HEK293 (cell line): Measurements from ENCODE around the gene CCDC127.
A peak's percentile ranks its signal among the peaks of the same experiment; 100 is the strongest.
"Not testable (repeated sequence)": the region's sequence is repeated elsewhere in the genome, so short reads cannot be mapped to it uniquely, and the experiment has no call there.

ENCODE experiments used
- CTCF ChIA-PET: fragments of 350-600 bp; formaldehyde crosslinking; extraction: SDS; loops from one replicate; lab custom pipeline; 2021; ENCODE audit warnings: antibody characterized with exemption; lab: Yijun Ruan, JAX
- POLR2A ChIA-PET: fragments of 300-600 bp; formaldehyde crosslinking; extraction: SDS; loops from one replicate; lab custom pipeline; 2020; ENCODE audit warnings: antibody characterized with exemption, inconsistent platforms; lab: Yijun Ruan, JAX
- H3K27ac ChIP-seq: fragments of 200-500 bp; sonication (Bioruptor generic); 2 replicates; pipeline ENCODE4 v1.5.1; 2014; ENCODE audit warnings: low read depth, low read length, control low read depth, inconsistent platforms; ENCODE audit errors: extremely low read depth
- H3K36me3 ChIP-seq, 2 experiments: fragments of 200-500 bp in 1 of 2; sonication (Bioruptor generic) in 1 of 2; 1 replicate in 1 of 2; 2 replicates in 1 of 2; pipeline ENCODE4 v1.5.1; 2014 to 2017; ENCODE audit warnings: inconsistent platforms in 2 of 2, low read length in 2 of 2; ENCODE audit not compliant: control insufficient read depth in 2 of 2, insufficient read depth in 1 of 2
- H3K4me1 ChIP-seq: fragments of 200-500 bp; sonication (Bioruptor generic); 2 replicates; pipeline ENCODE4 v1.5.1; 2014; ENCODE audit warnings: mild to moderate bottlenecking, low read length, inconsistent platforms; ENCODE audit not compliant: control insufficient read depth, insufficient read depth
- H3K4me3 ChIP-seq: 2 replicates; pipeline ENCODE4 v1.5.1; 2011; ENCODE audit warnings: low read depth, mild to moderate bottlenecking, control low read depth, low read length, moderate library complexity
- H3K9me3 ChIP-seq: fragments of 200-500 bp; sonication (Bioruptor generic); 2 replicates; pipeline ENCODE4 v1.5.1; 2014; ENCODE audit warnings: low read depth, low read length, inconsistent platforms; ENCODE audit not compliant: control insufficient read depth, insufficient read depth
- EGR2 ChIP-seq: fragments of 450-650 bp; formaldehyde crosslinking; IDR thresholded peaks from 2 replicates; pipeline ENCODE4 v1.5.1; 2016; ENCODE audit warnings: low read depth, missing biosample characterization, missing genetic modification characterization
- ELK4 ChIP-seq: IDR thresholded peaks from 2 replicates; pipeline ENCODE4 v1.6.1; 2011; ENCODE audit warnings: mild to moderate bottlenecking, low read depth, low read length, borderline replicate concordance
- FEZF1 ChIP-seq: fragments of 450-650 bp; formaldehyde crosslinking; IDR thresholded peaks from 2 replicates; pipeline ENCODE4 v1.5.1; 2016; ENCODE audit warnings: missing biosample characterization, missing genetic modification characterization
- KLF1 ChIP-seq: fragments of 450-650 bp; formaldehyde crosslinking; IDR thresholded peaks from 2 replicates; pipeline ENCODE4 v1.5.1; 2016; ENCODE audit warnings: missing biosample characterization, missing genetic modification characterization
- KLF17 ChIP-seq: fragments of 450-650 bp; formaldehyde crosslinking; IDR thresholded peaks from 2 replicates; pipeline ENCODE4 v1.5.1; 2016; ENCODE audit warnings: missing biosample characterization, missing genetic modification characterization
- KLF8 ChIP-seq: fragments of 450-650 bp; formaldehyde crosslinking; IDR thresholded peaks from 2 replicates; pipeline ENCODE4 v1.5.1; 2016; ENCODE audit warnings: missing biosample characterization, missing genetic modification characterization
- KLF9 ChIP-seq: fragments of 450-650 bp; formaldehyde crosslinking; IDR thresholded peaks from 2 replicates; pipeline ENCODE4 v1.5.1; 2016; ENCODE audit warnings: missing biosample characterization, missing genetic modification characterization, low read depth
- PBX3 ChIP-seq: sonication (generic); formaldehyde crosslinking; IDR thresholded peaks from 2 replicates; pipeline ENCODE4 v1.8.1; 2022; ENCODE audit warnings: mild to moderate bottlenecking, moderate library complexity, missing genetic modification reagents
- SP2 ChIP-seq: fragments of 450-650 bp; formaldehyde crosslinking; IDR thresholded peaks from 2 replicates; pipeline ENCODE4 v1.5.1; 2016; ENCODE audit warnings: missing biosample characterization, missing genetic modification characterization
- SP3 ChIP-seq: fragments of 450-650 bp; formaldehyde crosslinking; IDR thresholded peaks from 2 replicates; pipeline ENCODE4 v1.5.1; 2016; ENCODE audit warnings: missing biosample characterization, missing genetic modification characterization
- YY1 ChIP-seq: fragments of 450-650 bp; formaldehyde crosslinking; IDR thresholded peaks from 2 replicates; pipeline ENCODE4 v1.5.1; 2018; ENCODE audit warnings: missing biosample characterization, missing genetic modification characterization
- ZBTB20 ChIP-seq: fragments of 450-650 bp; formaldehyde crosslinking; IDR thresholded peaks from 2 replicates; pipeline ENCODE4 v1.5.1; 2016; ENCODE audit warnings: missing biosample characterization, missing genetic modification characterization
- ZBTB8A ChIP-seq: fragments of 450-650 bp; formaldehyde crosslinking; IDR thresholded peaks from 2 replicates; pipeline ENCODE4 v1.5.1; 2016; ENCODE audit warnings: missing biosample characterization, missing genetic modification characterization
- ZEB2 ChIP-seq: fragments of 450-650 bp; formaldehyde crosslinking; IDR thresholded peaks from 2 replicates; pipeline ENCODE4 v1.5.1; 2016; ENCODE audit warnings: missing biosample characterization, missing genetic modification characterization
- ZFHX2 ChIP-seq: fragments of 450-650 bp; formaldehyde crosslinking; conservative IDR thresholded peaks from 2 replicates; pipeline ENCODE4 v1.5.1; 2016; ENCODE audit warnings: missing biosample characterization, missing genetic modification characterization
- ZNF184 ChIP-seq: fragments of 450-650 bp; IDR thresholded peaks from 2 replicates; pipeline ENCODE4 v1.5.1; 2018; ENCODE audit warnings: missing biosample characterization, mild to moderate bottlenecking, missing genetic modification characterization
- ZNF266 ChIP-seq: fragments of 450-650 bp; formaldehyde crosslinking; IDR thresholded peaks from 2 replicates; pipeline ENCODE4 v1.5.1; 2016; ENCODE audit warnings: missing biosample characterization, missing genetic modification characterization, low read depth
- ZNF274 ChIP-seq, 2 experiments: fragments of 200-500 bp in 1 of 2; fragments of 450-650 bp in 1 of 2; sonication (Bioruptor generic) in 1 of 2; formaldehyde crosslinking in 1 of 2; IDR thresholded peaks; 2 replicates each; pipeline versions ENCODE4 v1.5.1 to v1.6.1; 2014 to 2016; ENCODE audit warnings: borderline replicate concordance in 1 of 2, inconsistent platforms in 1 of 2, low read length in 1 of 2, missing biosample characterization in 1 of 2, missing genetic modification characterization in 1 of 2
- ZNF292 ChIP-seq: fragments of 450-650 bp; formaldehyde crosslinking; IDR thresholded peaks from 2 replicates; pipeline ENCODE4 v1.5.1; 2016; ENCODE audit warnings: low read depth, missing biosample characterization, missing genetic modification characterization, borderline replicate concordance
- ZNF335 ChIP-seq: fragments of 450-650 bp; formaldehyde crosslinking; conservative IDR thresholded peaks from 2 replicates; pipeline ENCODE4 v1.5.1; 2016; ENCODE audit warnings: missing biosample characterization, missing genetic modification characterization
- ZNF341 ChIP-seq: fragments of 450-650 bp; formaldehyde crosslinking; IDR thresholded peaks from 2 replicates; pipeline ENCODE4; 2016; ENCODE audit warnings: low read depth, missing biosample characterization, missing genetic modification characterization
- ZNF529 ChIP-seq: fragments of 450-650 bp; formaldehyde crosslinking; IDR thresholded peaks from 2 replicates; pipeline ENCODE4 v1.5.1; 2017; ENCODE audit warnings: missing genetic modification characterization, missing biosample characterization; ENCODE audit not compliant: insufficient replicate concordance
- ZNF596 ChIP-seq: fragments of 450-650 bp; IDR thresholded peaks from 2 replicates; pipeline ENCODE4 v1.5.0; 2018; ENCODE audit warnings: missing biosample characterization, mild to moderate bottlenecking, missing genetic modification characterization, moderate library complexity
- ZNF658 ChIP-seq: fragments of 450-650 bp; formaldehyde crosslinking; IDR thresholded peaks from 2 replicates; pipeline ENCODE4; 2016; ENCODE audit warnings: missing biosample characterization, missing genetic modification characterization
- TF ChIP-seq, protein P1 (sequence below): fragments of 450-650 bp; formaldehyde crosslinking; optimal IDR thresholded peaks from 2 replicates; pipeline ENCODE3; 2016; ENCODE audit warnings: missing biosample characterization, mild to moderate bottlenecking, missing genetic modification characterization
- TF ChIP-seq, protein P2 (sequence below): fragments of 450-650 bp; formaldehyde crosslinking; IDR thresholded peaks from 2 replicates; pipeline ENCODE4 v1.5.1; 2016; ENCODE audit warnings: missing biosample characterization, missing genetic modification characterization, borderline replicate concordance

Gene CCDC127

GRCh38 chr5:218457-219291 lies 721 bp upstream of the CCDC127 start:
- Histone ChIP-seq H3K27ac (peak overlapping the region; percentile 77; the same call in 1 of the 2 replicates), H3K4me3 (peak overlapping the region; percentile 99), H3K4me1 (peaks cover 4% of the 10 kb centered on the region), H3K9me3 (no peaks in the 10 kb centered on the region), H3K36me3 (peaks cover 14 to 21% of the 10 kb centered on the region in 2 experiments)
- ChIA-PET POLR2A (interaction anchor here (0.5 to 3.2 kb wide), 22 partner anchors 9 to 250 kb away, joined by 3 to 24 read pairs (median 4); partner anchors contain the start of genes AHRR, LRRC14B, PDCD6 and PLEKHG4B), CTCF (interaction anchor here (0.5 to 3.3 kb wide), 8 partner anchors 10 to 192 kb away, joined by 3 to 13 read pairs (median 4); no protein-coding TSS in a partner anchor)
- TF ChIP-seq ZNF658 (no peak), ZBTB8A (tag by site-specific recombination) (peak; percentile 88), PBX3 (CRISPR knock-in tag) (0 out of 2 replicates have a peak, but pooled peaks have one; percentile 76), ZNF184 (tag by site-specific recombination) (no peak), SP2 (tag by site-specific recombination) (peak; percentile 14; the same call in 1 of the 2 replicates), ZNF335 (peak; percentile 79), EGR2 (tag by site-specific recombination) (peak; percentile 49; the same call in 1 of the 2 replicates), KLF1 (tag by site-specific recombination) (peak; percentile 90), ZNF266 (tag by site-specific recombination) (no peak), ZNF341 (tag by site-specific recombination) (no peak), KLF8 (tag by site-specific recombination) (peak; percentile 83; the same call in 1 of the 2 replicates), YY1 (tag by site-specific recombination) (no peak), ZNF596 (tag by site-specific recombination) (0 out of 2 replicates have a peak, but pooled peaks have one; percentile 12), ZNF529 (no peak), ZBTB20 (tag by site-specific recombination) (0 out of 2 replicates have a peak, but pooled peaks have one; percentile 40), ZNF274 (IDR thresholded peaks at IDR 0.05; ENCODE audit: low read length) (no peak), ZNF274 (tag by site-specific recombination; IDR thresholded peaks at IDR 0.05; ENCODE audit: borderline replicate concordance) (no peak), FEZF1 (tag by site-specific recombination) (no peak), ZFHX2 (tag by site-specific recombination) (peak; percentile 69), ZEB2 (tag by site-specific recombination) (no peak), ELK4 (no peak), KLF17 (tag by site-specific recombination) (peak; percentile 54; the same call in 1 of the 2 replicates), SP3 (peak; percentile 41), KLF9 (tag by site-specific recombination) (peak; percentile 45; the same call in 1 of the 2 replicates), ZNF292 (tag by site-specific recombination) (no peak)
- TF ChIP-seq, protein P1, sequence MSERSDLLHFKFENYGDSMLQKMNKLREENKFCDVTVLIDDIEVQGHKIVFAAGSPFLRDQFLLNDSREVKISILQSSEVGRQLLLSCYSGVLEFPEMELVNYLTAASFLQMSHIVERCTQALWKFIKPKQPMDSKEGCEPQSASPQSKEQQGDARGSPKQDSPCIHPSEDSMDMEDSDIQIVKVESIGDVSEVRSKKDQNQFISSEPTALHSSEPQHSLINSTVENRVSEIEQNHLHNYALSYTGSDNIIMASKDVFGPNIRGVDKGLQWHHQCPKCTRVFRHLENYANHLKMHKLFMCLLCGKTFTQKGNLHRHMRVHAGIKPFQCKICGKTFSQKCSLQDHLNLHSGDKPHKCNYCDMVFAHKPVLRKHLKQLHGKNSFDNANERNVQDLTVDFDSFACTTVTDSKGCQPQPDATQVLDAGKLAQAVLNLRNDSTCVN (tag by site-specific recombination), result peak; percentile 5
- TF ChIP-seq, protein P2, sequence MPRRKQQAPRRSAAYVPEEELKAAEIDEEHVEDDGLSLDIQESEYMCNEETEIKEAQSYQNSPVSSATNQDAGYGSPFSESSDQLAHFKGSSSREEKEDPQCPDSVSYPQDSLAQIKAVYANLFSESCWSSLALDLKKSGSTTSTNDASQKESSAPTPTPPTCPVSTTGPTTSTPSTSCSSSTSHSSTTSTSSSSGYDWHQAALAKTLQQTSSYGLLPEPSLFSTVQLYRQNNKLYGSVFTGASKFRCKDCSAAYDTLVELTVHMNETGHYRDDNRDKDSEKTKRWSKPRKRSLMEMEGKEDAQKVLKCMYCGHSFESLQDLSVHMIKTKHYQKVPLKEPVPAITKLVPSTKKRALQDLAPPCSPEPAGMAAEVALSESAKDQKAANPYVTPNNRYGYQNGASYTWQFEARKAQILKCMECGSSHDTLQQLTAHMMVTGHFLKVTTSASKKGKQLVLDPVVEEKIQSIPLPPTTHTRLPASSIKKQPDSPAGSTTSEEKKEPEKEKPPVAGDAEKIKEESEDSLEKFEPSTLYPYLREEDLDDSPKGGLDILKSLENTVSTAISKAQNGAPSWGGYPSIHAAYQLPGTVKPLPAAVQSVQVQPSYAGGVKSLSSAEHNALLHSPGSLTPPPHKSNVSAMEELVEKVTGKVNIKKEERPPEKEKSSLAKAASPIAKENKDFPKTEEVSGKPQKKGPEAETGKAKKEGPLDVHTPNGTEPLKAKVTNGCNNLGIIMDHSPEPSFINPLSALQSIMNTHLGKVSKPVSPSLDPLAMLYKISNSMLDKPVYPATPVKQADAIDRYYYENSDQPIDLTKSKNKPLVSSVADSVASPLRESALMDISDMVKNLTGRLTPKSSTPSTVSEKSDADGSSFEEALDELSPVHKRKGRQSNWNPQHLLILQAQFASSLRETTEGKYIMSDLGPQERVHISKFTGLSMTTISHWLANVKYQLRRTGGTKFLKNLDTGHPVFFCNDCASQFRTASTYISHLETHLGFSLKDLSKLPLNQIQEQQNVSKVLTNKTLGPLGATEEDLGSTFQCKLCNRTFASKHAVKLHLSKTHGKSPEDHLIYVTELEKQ (tag by site-specific recombination), result no peak

GRCh38 chr5:216076-216475 lies 1.9 kb downstream of the CCDC127 start:
- H3K27ac ChIP-seq, CTCF ChIA-PET, POLR2A ChIA-PET, H3K4me1 ChIP-seq, H3K9me3 ChIP-seq, H3K4me3 ChIP-seq: not testable (repeated sequence)
- H3K36me3 ChIP-seq, result peaks cover 14 to 19% of the 10 kb centered on the region in 2 experiments
